Measurements from ENCODE around the gene FGD3. TPM values are rescaled to one million over a fixed set of nuclear protein-coding genes. Genes with fewer than 3 reads are reported as not detected.

FGD3 gene
- total and polyA plus RNA-seq, 9 of the 15 experiments (the other 6 are each of a cell fraction or from before 2014, with no cell fraction given), result 0.07 to 1.3 (median 0.29) TPM

DNA sequence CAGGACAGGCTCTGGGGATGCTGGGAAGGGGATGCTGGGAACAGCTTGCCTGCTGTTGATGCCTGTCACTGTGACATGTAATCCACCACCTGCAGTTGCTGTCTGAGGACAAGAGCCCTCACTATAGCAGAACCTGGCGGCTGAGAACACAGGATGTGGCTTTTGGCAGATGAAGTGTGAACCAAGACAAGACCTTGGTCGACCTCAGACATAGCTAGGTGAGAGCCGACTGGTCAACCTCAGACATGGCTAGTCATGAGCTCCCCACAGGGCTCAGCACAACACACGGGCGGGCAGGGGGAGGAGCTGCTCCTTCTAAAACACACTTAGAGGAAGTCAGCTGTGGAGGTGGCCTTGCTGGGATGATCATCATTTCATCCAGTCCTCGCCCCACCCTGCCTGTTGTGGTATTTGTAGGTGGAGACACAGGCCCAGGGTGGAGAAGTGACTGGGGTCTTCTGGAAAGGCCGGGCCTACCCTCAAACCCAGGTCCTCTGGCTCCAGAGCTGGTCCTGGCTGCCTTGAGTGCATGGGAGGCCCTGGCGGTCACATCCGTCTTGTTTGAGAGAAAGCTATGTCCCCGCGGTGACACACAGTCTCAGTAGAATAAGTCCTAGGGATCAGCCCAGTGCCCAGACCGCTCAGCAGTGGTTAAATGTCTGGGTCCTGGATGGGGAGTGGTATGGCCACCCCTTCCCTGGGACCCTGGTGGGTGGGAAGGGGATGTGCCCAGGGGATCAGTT lies 117.2 kb downstream of the FGD3 start (continued):
- TF ChIP-seq MAFF (IDR thresholded peaks at IDR 0.05; ENCODE audit: low read length), result peak; percentile 18; the same call in 1 of the 2 replicates
- TF ChIP-seq POLR2A (conservative IDR thresholded peaks at IDR 0.05), result no peak
- TF ChIP-seq NR2C1 (IDR thresholded peaks at IDR 0.05), result no peak; the same call in 1 of the 2 replicates
- TF ChIP-seq NR2C1 (tag; IDR thresholded peaks at IDR 0.05), result peak; percentile 77
- no peak for TF ChIP-seq ELF2 (CRISPR knock-in tag; IDR thresholded peaks at IDR 0.05)
- no peak for TF ChIP-seq ZSCAN32 (CRISPR knock-in tag; IDR thresholded peaks at IDR 0.05)
- no peak for TF ChIP-seq CBFB (CRISPR knock-in tag; IDR thresholded peaks at IDR 0.05)
- TF ChIP-seq, protein P1, sequence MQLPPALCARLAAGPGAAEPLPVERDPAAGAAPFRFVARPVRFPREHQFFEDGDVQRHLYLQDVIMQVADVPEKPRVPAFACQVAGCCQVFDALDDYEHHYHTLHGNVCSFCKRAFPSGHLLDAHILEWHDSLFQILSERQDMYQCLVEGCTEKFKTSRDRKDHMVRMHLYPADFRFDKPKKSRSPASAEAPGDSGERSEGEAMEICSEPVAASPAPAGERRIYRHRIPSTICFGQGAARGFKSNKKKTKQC (CRISPR knock-in tag; IDR thresholded peaks at IDR 0.05), result no peak
- peak; percentile 45; the same call in 1 of the 2 replicates for TF ChIP-seq EP300 (IDR thresholded peaks at IDR 0.05; ENCODE audit: low read length)
- TF ChIP-seq FIP1L1 (IDR thresholded peaks at IDR 0.05; ENCODE audit: low read depth, low read length, poor library complexity, severe bottlenecking), result no peak
- no peak for TF ChIP-seq CSDE1 (IDR thresholded peaks at IDR 0.05)
- TF ChIP-seq, protein P2, sequence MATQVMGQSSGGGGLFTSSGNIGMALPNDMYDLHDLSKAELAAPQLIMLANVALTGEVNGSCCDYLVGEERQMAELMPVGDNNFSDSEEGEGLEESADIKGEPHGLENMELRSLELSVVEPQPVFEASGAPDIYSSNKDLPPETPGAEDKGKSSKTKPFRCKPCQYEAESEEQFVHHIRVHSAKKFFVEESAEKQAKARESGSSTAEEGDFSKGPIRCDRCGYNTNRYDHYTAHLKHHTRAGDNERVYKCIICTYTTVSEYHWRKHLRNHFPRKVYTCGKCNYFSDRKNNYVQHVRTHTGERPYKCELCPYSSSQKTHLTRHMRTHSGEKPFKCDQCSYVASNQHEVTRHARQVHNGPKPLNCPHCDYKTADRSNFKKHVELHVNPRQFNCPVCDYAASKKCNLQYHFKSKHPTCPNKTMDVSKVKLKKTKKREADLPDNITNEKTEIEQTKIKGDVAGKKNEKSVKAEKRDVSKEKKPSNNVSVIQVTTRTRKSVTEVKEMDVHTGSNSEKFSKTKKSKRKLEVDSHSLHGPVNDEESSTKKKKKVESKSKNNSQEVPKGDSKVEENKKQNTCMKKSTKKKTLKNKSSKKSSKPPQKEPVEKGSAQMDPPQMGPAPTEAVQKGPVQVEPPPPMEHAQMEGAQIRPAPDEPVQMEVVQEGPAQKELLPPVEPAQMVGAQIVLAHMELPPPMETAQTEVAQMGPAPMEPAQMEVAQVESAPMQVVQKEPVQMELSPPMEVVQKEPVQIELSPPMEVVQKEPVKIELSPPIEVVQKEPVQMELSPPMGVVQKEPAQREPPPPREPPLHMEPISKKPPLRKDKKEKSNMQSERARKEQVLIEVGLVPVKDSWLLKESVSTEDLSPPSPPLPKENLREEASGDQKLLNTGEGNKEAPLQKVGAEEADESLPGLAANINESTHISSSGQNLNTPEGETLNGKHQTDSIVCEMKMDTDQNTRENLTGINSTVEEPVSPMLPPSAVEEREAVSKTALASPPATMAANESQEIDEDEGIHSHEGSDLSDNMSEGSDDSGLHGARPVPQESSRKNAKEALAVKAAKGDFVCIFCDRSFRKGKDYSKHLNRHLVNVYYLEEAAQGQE (IDR thresholded peaks at IDR 0.05; ENCODE audit: borderline replicate concordance), result peak; percentile 95
- TF ChIP-seq, protein P2 (CRISPR knock-in tag; IDR thresholded peaks at IDR 0.05; ENCODE audit: low read depth), result no peak
- no peak for TF ChIP-seq ATF1 (CRISPR knock-in tag; IDR thresholded peaks at IDR 0.05)
- peak; percentile 17; the same call in 1 of the 2 replicates for TF ChIP-seq ATF1 (tag; IDR thresholded peaks at IDR 0.05)
- TF ChIP-seq LCOR (CRISPR knock-in tag; IDR thresholded peaks at IDR 0.05), result peak; percentile 51; the same call in 1 of the 2 replicates
- TF ChIP-seq, protein P3, sequence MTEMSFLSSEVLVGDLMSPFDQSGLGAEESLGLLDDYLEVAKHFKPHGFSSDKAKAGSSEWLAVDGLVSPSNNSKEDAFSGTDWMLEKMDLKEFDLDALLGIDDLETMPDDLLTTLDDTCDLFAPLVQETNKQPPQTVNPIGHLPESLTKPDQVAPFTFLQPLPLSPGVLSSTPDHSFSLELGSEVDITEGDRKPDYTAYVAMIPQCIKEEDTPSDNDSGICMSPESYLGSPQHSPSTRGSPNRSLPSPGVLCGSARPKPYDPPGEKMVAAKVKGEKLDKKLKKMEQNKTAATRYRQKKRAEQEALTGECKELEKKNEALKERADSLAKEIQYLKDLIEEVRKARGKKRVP (CRISPR knock-in tag; IDR thresholded peaks at IDR 0.05), result 0 out of 2 replicates have a peak, but pooled peaks have one; percentile 4
- no peak for TF ChIP-seq HOXB6 (CRISPR knock-in tag; IDR thresholded peaks at IDR 0.05; ENCODE audit: borderline replicate concordance)
- peak; percentile 87 for TF ChIP-seq L3MBTL2 (IDR thresholded peaks at IDR 0.05)
- no peak; the same call in 1 of the 2 replicates for TF ChIP-seq BHLHE40 (IDR thresholded peaks at IDR 0.05; ENCODE audit: low read length)
- TF ChIP-seq, protein P4, sequence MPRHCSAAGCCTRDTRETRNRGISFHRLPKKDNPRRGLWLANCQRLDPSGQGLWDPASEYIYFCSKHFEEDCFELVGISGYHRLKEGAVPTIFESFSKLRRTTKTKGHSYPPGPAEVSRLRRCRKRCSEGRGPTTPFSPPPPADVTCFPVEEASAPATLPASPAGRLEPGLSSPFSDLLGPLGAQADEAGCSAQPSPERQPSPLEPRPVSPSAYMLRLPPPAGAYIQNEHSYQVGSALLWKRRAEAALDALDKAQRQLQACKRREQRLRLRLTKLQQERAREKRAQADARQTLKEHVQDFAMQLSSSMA (CRISPR knock-in tag; IDR thresholded peaks at IDR 0.05), result no peak
- TF ChIP-seq SMARCA5 (IDR thresholded peaks at IDR 0.05), result no peak

Measured in K562 (cell line).